PC-3 (cell line): ENCODE results near the gene CELF2.

Experiments
- EZH2 ChIP-seq: fragments of 300-600 bp; sonication (generic); IDR thresholded peaks from one replicate; pipeline ENCODE4 v1.6.1; 2017; ENCODE audit warnings: antibody characterized with exemption, mild to moderate bottlenecking, low read length; ENCODE audit not compliant: unreplicated experiment
- TF ChIP-seq, protein P1 (sequence below): fragments of 300-600 bp; sonication (generic); conservative IDR thresholded peaks from 2 replicates; pipeline ENCODE4 v1.5.1; 2017; ENCODE audit warnings: antibody characterized with exemption, low read depth, mild to moderate bottlenecking, low read length

DNA sequence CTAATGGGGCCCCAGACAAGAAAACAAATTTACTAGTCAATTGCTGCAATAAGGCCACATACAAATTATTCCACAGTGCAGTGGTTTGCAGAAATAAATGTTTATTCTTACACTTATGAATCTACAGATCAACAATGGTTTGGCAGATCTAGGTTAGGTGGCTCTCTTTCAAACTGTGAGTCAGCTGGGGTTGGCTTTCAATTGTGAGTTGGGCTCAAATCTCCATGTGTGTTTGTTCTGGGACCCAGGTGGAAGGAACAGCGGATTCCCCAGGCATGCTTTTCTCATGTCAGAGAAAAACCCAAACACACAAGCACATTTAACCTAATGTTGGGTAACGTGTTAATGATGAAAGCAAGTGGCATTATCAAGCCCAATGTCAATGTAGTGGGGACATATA is 25.6 kb upstream of the CELF2 start:
- TF ChIP-seq, protein P1, sequence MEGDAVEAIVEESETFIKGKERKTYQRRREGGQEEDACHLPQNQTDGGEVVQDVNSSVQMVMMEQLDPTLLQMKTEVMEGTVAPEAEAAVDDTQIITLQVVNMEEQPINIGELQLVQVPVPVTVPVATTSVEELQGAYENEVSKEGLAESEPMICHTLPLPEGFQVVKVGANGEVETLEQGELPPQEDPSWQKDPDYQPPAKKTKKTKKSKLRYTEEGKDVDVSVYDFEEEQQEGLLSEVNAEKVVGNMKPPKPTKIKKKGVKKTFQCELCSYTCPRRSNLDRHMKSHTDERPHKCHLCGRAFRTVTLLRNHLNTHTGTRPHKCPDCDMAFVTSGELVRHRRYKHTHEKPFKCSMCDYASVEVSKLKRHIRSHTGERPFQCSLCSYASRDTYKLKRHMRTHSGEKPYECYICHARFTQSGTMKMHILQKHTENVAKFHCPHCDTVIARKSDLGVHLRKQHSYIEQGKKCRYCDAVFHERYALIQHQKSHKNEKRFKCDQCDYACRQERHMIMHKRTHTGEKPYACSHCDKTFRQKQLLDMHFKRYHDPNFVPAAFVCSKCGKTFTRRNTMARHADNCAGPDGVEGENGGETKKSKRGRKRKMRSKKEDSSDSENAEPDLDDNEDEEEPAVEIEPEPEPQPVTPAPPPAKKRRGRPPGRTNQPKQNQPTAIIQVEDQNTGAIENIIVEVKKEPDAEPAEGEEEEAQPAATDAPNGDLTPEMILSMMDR: no peak
- TF ChIP-seq EZH2: no peak
